ENCODE data around the gene KRT74.

Gene KRT74

DNA sequence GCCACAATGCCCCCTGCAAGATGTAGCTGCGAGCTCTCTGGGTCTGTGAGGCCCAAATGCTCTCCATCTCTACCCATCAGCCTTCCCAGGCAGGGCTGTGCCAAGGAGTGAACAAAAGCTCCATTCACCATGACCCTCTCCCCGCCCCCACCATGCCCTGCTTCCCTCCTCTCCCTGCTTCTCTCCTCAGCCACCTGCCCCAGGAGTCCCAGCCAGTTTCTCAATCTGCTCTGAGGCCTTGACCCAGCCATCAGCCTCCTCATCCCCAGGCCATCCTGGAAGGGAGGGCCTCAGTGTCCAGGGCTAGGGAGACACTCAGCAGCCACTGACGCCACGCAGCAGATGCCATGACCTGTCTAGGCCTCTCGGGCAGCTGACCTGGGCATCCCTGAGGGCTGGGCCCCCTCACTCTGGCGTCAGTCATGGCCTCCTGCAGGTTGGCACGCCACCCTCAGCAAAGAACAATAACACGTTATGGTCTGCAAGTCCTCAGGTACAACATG is 45.0 kb downstream of the KRT74 start:
- TF ChIP-seq, protein P1, sequence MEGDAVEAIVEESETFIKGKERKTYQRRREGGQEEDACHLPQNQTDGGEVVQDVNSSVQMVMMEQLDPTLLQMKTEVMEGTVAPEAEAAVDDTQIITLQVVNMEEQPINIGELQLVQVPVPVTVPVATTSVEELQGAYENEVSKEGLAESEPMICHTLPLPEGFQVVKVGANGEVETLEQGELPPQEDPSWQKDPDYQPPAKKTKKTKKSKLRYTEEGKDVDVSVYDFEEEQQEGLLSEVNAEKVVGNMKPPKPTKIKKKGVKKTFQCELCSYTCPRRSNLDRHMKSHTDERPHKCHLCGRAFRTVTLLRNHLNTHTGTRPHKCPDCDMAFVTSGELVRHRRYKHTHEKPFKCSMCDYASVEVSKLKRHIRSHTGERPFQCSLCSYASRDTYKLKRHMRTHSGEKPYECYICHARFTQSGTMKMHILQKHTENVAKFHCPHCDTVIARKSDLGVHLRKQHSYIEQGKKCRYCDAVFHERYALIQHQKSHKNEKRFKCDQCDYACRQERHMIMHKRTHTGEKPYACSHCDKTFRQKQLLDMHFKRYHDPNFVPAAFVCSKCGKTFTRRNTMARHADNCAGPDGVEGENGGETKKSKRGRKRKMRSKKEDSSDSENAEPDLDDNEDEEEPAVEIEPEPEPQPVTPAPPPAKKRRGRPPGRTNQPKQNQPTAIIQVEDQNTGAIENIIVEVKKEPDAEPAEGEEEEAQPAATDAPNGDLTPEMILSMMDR (IDR thresholded peaks at IDR 0.05), result no peak

DNA sequence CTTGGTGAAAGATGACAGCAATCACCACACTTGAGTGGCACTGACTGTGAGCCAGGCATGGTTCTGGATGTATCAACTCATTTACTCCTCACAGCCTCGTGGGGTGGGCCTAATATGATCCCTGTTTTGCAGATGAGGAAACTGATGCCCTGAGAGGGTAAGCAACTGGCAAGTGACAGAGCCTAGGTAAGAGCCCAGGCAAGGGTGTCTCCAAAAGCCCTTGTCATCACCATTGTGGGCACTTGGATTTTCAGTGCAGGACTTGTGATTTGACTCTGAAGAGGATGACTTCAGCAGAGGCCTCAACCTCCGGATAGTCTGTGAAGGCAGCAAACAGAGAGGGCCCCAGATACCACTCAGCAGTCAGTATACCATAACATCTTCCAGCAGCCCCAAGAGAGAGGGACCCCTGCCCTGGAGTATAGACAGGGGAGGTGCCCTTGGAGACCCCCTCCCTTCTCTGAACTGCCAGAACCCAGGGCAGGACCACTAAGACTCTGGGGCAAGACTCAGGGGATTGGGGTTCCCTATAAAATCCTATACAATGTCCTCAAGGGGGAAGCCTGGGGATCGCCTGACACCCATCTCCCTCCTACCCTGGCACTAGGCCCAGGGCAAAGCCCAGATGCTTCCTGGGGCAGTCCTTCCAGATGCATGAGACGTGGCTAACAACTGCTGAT is 46.4 kb downstream of the KRT74 start:
- TF ChIP-seq, protein P1 (IDR thresholded peaks at IDR 0.05), result no peak

DNA sequence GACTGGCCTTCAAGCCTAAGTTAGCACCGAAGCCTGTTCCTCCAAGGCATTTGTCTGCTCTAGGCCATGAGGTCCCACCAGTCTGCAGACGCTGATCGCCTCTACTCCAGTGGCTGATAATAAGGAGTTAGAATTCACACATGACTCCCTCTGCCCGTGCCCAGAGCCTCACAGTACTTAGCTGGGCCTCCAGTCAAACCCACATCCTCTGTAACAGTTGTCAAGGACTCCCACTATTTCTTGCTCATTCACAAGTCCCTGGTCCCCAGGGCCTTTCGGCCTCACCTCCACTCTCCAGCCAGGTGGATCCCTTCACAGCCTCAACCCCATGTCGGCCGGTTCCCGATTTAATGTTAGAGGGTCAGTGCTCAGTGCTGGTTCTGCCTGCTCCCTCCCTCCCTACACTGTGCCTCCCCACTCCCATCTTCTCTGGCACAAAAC is 47.1 kb downstream of the KRT74 start:
- TF ChIP-seq, protein P1 (IDR thresholded peaks at IDR 0.05), result no peak

DNA sequence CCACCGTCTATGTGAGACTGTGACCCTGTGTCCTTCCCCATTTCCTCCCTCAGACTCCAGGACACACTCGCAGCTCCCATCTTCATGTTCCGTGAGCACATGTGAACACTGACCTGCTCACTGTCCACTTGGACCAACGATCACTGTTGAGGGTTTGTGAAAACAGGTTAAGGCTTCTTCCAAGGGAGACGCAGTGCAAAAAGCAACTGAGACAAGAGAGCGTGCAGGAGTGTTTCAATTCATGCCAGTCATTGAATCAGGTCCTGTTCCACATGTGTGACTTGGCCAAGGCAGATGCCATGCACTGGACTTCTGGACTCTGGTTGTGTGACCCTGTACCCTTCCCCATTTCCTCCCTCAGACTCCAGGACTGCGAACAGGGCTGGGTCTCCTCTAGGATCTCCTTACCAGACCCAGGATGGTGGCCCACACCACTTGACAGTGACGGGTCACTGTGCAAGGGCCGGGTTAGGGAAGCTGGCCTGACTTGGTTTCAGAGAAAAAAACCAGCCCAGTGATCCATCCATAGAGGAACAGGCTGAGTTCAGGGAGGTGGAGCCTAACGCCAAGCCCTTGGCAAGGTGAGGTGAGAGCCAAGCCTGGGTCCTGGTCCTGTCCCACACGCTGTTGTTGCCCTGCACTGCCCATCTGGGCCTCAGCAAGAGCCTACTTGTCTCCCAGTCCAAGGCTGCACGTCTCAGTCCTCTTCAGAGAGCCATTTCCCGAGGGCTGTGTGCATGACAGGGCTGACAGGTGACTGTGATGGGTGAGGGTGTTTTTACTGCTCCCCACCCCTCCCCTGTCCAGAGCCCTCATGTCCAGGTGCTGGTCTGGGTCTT is 47.8 kb downstream of the KRT74 start:
- TF ChIP-seq, protein P1 (IDR thresholded peaks at IDR 0.05), result no peak

DNA sequence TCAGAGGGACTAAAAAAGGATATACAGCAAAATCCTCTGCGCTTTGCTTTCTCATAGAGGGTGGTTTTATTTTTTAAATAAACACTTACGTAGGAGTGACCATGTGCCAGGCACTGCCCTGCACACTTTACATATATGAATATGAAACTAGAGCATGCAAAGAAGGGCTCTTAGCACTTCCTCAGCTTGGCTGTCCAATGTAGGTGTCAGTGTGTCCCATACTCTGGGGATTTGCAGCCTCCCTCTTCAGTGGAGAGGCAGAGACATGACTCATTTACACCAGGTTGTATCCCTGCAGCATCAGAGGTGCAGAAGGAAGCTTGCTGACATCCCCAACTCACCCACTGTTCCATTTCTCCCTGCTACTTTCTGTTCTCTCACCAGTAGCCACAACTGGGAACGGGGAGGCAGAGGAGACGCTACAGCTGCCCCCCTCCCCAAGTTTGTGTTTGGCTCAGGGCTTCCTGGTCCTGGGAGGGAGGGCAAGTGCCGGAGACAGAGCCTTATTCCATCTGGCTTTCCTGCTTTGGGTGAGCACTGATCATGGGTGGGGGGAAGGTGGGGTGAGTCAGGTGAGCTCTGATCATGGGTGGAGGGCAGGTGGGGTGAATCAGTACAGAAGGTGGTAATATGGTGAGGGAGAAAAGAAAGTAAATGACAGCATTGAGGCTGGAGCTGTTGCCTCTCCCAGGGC is 48.6 kb downstream of the KRT74 start:
- TF ChIP-seq, protein P1 (IDR thresholded peaks at IDR 0.05), result no peak

DNA sequence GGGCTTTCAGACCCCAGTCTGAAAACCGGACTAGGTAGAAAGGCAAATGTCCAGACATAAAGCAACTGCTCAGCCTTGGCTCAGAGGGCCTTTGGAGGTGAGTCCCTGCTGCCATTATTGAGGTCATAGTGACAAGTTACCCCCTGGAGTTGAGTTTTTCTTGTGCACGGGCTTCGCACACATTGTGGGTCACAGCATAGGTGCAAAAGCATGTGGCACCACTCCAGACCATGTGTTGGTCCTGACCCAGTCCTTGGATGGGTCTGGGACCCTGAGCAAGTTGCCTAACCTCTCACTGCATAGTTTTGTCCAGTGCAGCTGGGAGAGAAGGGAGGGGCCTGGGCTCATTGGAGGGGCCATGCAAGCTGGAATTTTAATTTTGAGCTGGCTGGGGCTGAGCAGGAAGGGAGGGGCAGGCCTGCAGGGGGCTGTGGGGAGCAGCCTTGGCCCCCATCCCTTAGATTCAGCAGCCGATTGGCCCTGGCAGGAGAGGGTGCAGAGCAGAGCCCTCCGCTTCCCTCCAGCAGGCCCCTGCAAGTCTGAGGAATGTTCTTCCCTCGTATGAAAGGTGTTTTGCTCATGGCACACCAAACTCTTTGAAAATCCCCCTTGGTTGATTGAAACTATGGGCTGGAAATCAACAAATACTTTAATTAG is 49.3 kb downstream of the KRT74 start:
- TF ChIP-seq, protein P1 (IDR thresholded peaks at IDR 0.05), result no peak

DNA sequence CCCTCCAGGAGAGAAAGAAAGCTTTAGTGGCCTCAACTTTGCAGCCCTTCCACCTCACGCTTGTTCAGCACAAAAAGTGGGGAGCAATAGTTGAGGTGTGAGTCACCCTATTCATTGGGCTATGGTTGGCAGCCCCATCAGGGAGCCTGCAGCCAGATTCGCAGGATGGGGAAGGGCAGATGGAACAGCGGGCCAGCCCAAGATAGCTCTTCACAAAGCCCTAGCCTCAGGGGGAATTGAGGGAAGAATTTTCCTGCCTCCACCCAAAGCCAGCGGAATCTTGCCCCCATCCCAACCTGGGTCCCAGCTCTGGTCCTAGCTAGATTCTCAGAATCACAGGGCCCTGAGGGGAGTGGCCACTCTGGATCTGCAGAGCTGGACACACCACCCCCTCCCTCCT is 49.8 kb downstream of the KRT74 start:
- TF ChIP-seq, protein P1 (IDR thresholded peaks at IDR 0.05), result no peak

All from LNCAP (cell line).